SU-DHL-6 (cell line): ENCODE data around the gene MDFI.

Experiments used
- EZH2phosphoT487 ChIP-seq: fragments of 200-600 bp; sonication (generic), shearing (Covaris generic); conservative IDR thresholded peaks from 2 replicates; pipeline ENCODE4 v1.6.1; 2018; ENCODE audit warnings: mild to moderate bottlenecking, antibody characterized with exemption, low read length, moderate library complexity, mixed read lengths
- TF ChIP-seq, protein P1 (sequence below): fragments of 200-600 bp; sonication (generic); IDR thresholded peaks from one replicate; pipeline ENCODE4 v1.5.1; 2017; ENCODE audit warnings: antibody characterized with exemption, mild to moderate bottlenecking, low read length, moderate library complexity; ENCODE audit not compliant: insufficient read depth, poor library complexity, severe bottlenecking

DNA sequence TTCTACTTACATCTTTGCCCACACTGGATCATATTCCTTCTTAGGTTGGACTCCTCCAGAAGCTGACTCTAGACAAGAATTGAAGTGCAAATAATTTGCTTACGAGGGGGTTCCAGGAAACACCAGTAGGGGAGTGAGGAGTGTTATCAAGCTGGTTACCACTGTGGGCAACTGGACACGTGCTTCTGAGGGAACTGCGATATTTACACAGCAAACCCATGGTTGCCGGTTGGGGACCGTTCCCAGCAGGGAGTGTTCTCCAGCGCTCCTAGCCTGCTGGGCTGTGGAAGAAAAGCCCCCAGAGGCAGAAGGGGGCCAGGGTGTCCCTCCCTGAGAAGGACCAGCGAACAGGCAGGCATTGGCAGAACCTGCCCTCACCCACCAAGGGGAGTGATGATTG, 21.7 kb downstream of the MDFI start:
- TF ChIP-seq, protein P1, sequence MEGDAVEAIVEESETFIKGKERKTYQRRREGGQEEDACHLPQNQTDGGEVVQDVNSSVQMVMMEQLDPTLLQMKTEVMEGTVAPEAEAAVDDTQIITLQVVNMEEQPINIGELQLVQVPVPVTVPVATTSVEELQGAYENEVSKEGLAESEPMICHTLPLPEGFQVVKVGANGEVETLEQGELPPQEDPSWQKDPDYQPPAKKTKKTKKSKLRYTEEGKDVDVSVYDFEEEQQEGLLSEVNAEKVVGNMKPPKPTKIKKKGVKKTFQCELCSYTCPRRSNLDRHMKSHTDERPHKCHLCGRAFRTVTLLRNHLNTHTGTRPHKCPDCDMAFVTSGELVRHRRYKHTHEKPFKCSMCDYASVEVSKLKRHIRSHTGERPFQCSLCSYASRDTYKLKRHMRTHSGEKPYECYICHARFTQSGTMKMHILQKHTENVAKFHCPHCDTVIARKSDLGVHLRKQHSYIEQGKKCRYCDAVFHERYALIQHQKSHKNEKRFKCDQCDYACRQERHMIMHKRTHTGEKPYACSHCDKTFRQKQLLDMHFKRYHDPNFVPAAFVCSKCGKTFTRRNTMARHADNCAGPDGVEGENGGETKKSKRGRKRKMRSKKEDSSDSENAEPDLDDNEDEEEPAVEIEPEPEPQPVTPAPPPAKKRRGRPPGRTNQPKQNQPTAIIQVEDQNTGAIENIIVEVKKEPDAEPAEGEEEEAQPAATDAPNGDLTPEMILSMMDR: no peak
- no peak for TF ChIP-seq EZH2phosphoT487
